ENCODE data around the gene VSIR. TPM values are rescaled to one million over a fixed set of nuclear protein-coding genes. Genes with fewer than 3 reads are reported as not detected.
A peak's percentile ranks its signal among the peaks of the same experiment; 100 is the strongest.

VSIR gene
- total RNA-seq, 1 donor from 2014 or later = not detected

DNA sequence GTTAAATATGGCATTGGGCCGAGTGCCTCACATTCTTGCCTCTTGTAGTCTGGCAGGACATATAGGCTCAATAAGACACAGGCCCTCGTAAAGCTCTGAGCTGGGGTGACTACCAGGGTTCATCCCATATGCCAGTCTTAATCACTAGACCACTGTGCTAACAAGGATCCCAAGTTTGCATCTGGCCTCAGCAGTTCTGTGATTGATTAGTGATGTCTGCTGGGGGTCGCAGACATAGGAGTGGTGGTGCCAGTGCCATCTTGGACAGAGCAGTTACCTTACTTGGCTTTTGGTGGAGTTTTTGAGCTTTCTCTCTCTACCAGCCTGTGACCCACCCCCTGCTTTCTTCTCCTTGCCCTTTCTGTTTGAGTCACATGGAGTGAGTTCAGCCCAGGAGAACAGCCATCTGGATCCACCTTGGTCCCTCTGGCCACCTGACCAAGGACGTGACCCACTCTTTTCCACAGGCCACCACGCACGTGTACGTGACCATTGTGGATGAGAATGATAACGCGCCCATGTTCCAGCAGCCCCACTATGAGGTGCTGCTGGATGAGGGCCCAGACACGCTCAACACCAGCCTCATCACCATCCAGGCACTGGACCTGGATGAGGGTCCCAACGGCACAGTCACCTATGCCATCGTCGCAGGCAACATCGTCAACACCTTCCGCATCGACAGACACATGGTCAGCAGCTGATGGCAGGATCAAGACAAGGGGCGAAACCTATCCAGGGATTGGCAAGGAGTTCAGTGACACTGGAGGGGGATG, 4.1 kb upstream of the VSIR start:
- TF ChIP-seq, protein P1, sequence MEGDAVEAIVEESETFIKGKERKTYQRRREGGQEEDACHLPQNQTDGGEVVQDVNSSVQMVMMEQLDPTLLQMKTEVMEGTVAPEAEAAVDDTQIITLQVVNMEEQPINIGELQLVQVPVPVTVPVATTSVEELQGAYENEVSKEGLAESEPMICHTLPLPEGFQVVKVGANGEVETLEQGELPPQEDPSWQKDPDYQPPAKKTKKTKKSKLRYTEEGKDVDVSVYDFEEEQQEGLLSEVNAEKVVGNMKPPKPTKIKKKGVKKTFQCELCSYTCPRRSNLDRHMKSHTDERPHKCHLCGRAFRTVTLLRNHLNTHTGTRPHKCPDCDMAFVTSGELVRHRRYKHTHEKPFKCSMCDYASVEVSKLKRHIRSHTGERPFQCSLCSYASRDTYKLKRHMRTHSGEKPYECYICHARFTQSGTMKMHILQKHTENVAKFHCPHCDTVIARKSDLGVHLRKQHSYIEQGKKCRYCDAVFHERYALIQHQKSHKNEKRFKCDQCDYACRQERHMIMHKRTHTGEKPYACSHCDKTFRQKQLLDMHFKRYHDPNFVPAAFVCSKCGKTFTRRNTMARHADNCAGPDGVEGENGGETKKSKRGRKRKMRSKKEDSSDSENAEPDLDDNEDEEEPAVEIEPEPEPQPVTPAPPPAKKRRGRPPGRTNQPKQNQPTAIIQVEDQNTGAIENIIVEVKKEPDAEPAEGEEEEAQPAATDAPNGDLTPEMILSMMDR (conservative IDR thresholded peaks at IDR 0.05) = no peak
- Mint-ChIP-seq H3K36me3 (ENCODE audit: low read depth) (no peaks in the 10 kb centered on the region), H3K4me1 (peaks cover 9% of the 10 kb centered on the region), H3K27me3 (ENCODE audit: low read depth) (peaks cover 9% of the 10 kb centered on the region), H3K9me3 (no peaks in the 10 kb centered on the region), H3K4me3 (no peak overlapping the region), H3K27ac (ENCODE audit: unreplicated experiment) (peak overlapping the region; percentile 91)
- DNase-seq (ENCODE audit: low read depth, low spot score) = no peak

DNA sequence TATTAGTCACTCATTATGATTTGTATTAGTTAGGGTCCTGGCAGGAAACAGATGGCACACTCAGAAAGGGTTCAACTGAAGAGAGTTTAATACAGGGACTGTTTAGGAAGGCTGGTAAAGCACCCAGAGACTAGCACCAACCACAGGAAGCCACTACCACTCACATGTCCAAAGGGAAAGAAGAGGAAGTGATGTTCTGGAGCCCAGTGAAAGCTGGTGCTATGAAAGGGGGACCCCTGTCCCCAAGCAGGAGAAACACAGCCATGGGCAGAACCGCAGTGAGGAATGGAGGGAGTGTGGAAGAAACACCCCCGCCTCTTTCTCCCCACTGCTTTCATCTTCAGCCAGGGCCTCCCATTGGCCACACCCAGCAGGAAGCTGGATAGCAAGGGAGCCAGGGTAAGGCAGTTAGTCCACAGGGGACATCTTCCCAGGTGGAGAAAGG, 3.2 kb upstream of the VSIR start:
- no peak overlapping the region for H3K4me3 Mint-ChIP-seq
- H3K27me3 Mint-ChIP-seq (ENCODE audit: low read depth) = peaks cover 9% of the 10 kb centered on the region
- DNase-seq (ENCODE audit: low read depth, low spot score) = no peak
- TF ChIP-seq, protein P1 (conservative IDR thresholded peaks at IDR 0.05) = no peak
- peak overlapping the region; percentile 43 for H3K27ac Mint-ChIP-seq (ENCODE audit: unreplicated experiment)
- H3K4me1 Mint-ChIP-seq = peaks cover 9% of the 10 kb centered on the region
- no peaks in the 10 kb centered on the region for H3K36me3 Mint-ChIP-seq (ENCODE audit: low read depth)
- no peaks in the 10 kb centered on the region for H3K9me3 Mint-ChIP-seq

DNA sequence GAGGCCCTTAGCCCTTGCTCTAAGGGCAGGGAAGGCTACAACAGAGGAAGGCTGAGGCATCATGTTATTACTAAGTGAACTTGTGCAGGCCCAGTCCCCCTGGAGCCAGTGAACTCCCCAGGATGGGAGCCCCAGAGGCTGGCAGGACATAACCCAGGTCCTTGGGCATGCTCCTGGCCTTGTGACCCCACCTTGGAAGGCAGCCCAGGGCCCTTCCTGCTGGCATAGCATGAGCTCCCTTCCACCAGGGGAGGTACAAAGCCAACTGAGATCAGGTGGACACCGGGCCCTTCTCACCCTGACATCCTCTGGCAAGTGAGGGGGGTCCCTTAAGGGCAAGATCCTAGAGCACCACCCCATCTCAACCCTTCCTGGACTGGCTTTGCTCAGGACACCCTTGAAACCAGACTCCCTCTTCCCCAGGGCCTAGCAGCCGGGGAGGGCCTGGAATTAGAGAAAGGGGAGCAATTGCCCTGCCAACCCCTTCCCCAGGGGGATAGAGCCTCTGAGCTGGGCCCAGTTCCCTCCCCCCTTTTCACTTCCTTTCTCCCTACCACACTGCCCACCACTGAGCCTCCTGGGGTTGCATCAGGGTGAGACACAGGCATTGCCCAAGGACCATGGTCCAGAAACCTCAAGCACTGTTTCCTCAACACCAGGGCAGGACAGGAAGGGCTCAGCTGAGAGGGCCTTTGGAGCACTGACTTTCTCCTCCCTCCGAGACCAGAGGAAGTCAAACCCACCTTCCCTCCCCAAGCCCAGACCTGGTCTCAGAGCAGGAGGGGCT, 1.8 kb upstream of the VSIR start:
- H3K4me3 Mint-ChIP-seq = no peak overlapping the region
- no peaks in the 10 kb centered on the region for H3K36me3 Mint-ChIP-seq (ENCODE audit: low read depth)
- H3K9me3 Mint-ChIP-seq = no peaks in the 10 kb centered on the region
- TF ChIP-seq, protein P1 (conservative IDR thresholded peaks at IDR 0.05) = no peak
- peaks cover 9% of the 10 kb centered on the region for H3K27me3 Mint-ChIP-seq (ENCODE audit: low read depth)
- no peak overlapping the region for H3K27ac Mint-ChIP-seq (ENCODE audit: unreplicated experiment)
- peaks cover 9% of the 10 kb centered on the region for H3K4me1 Mint-ChIP-seq
- DNase-seq (ENCODE audit: low read depth, low spot score) = no peak

DNA sequence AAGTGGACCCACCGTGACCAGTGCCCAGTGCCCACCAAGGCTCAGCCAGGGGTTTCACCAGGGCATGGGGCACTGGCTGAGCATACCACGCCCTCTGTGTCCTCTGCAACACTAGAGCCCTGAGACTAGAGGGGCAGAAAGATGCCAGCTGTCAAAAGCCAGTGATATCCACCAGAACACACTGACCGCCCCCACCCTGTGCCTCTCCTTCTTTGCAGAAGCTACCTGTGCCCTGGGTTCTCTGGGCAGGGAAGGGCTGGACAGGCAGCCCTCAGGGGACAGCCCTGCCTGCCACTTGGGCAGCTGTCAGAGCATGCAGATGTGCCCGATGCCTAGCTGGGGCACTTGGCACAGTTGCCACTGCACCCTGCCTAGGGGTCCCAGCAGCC, 494 bp downstream of the VSIR start:
- Mint-ChIP-seq H3K36me3 (ENCODE audit: low read depth) (no peaks in the 10 kb centered on the region), H3K4me3 (no peak overlapping the region), H3K27me3 (ENCODE audit: low read depth) (peaks cover 9% of the 10 kb centered on the region), H3K9me3 (no peaks in the 10 kb centered on the region), H3K27ac (ENCODE audit: unreplicated experiment) (no peak overlapping the region), H3K4me1 (peaks cover 9% of the 10 kb centered on the region)
- TF ChIP-seq, protein P1 (conservative IDR thresholded peaks at IDR 0.05) = no peak
- DNase-seq (ENCODE audit: low read depth, low spot score) = no peak

DNA sequence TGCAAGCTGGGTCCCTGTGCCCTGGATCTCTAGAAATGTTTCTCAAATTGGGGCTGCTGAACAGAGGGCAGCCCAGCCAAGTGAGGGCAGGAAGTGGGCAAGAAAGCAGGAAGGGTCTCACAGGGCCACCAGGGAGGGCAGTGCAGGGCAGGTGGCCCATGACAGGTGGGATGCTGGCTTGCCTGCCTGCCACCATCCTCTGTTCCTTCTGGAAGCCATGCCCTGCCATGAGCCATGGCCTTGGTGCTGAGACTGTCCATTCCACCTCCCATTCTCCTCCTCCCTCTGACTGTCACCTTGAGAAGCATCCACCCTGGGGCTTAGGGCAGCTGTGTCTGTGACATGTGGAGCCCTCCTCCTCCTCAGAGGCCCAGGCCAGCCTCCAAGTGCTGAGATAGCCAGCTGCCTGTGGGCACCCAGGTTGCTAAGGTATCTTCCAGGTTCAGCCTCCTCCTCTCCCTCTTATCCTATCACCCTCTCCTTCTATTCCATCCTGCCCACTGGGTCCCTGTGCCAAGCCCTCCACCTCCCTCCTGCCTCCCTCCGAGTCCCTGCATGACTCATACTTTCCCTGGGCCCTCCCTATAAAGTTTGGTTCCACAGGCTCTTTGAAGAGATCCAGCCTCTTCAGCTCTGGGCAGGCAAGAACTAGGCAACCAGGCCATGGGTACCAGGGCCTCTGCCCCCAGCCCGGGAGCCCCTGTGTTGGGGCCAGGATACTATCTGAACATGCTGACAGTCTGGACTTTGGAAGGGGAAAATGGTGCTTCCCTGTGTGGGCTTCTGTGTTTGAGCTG, 1.3 kb downstream of the VSIR start:
- TF ChIP-seq, protein P1 (conservative IDR thresholded peaks at IDR 0.05) = no peak
- Mint-ChIP-seq H3K36me3 (ENCODE audit: low read depth) (no peaks in the 10 kb centered on the region), H3K4me1 (peaks cover 14% of the 10 kb centered on the region), H3K9me3 (no peaks in the 10 kb centered on the region), H3K27me3 (ENCODE audit: low read depth) (peaks cover 9% of the 10 kb centered on the region), H3K27ac (ENCODE audit: unreplicated experiment) (no peak overlapping the region), H3K4me3 (no peak overlapping the region)
- DNase-seq (ENCODE audit: low read depth, low spot score) = no peak

Measured in neural crest cell (in vitro differentiated cells).